Esophagus squamous epithelium (tissue), 5 donors: ENCODE data around the gene KCNK5. TPM values are rescaled to one million over a fixed set of nuclear protein-coding genes. Genes with fewer than 3 reads are reported as not detected.

ENCODE experiments used
- DNase-seq: peaks from one replicate; lab custom pipeline; 2025; lab: John Stamatoyannopoulos, UW
- H3K27ac ChIP-seq, 4 donors: fragments of 200-600 bp; sonication (generic); one replicate each; pipeline ENCODE4 v1.5.1; 2016 to 2019; ENCODE audit warnings: mild to moderate bottlenecking in 1 of 4
- H3K27me3 ChIP-seq, 4 donors: fragments of 200-600 bp; sonication (generic); 1 replicate in 3 of 4; 2 replicates in 1 of 4; pipeline versions ENCODE4 v1.5.1 to v1.6.0; 2017 to 2021; ENCODE audit warnings: antibody characterized with exemption in 1 of 4
- H3K36me3 ChIP-seq, 3 donors: fragments of 200-600 bp; sonication (generic); one replicate each; pipeline ENCODE4 v1.5.1; 2016 to 2019
- H3K4me1 ChIP-seq, 3 donors: fragments of 200-600 bp; sonication (generic); one replicate each; pipeline ENCODE4 v1.5.1; 2017 to 2019
- H3K4me3 ChIP-seq, 4 donors: fragments of 200-600 bp; sonication (generic); 1 replicate in 3 of 4; 2 replicates in 1 of 4; pipeline ENCODE4 v1.5.1; 2016 to 2019; ENCODE audit warnings: mild to moderate bottlenecking in 2 of 4, moderate library complexity in 1 of 4
- H3K9me3 ChIP-seq, 3 donors: fragments of 200-600 bp; sonication (generic); one replicate each; pipeline ENCODE4 v1.5.1; 2016 to 2019
- CTCF ChIP-seq, 6 experiments: fragments of 450-650 bp in 4 of 6; fragments of 200-600 bp in 2 of 6; sonication (generic) in 2 of 6; IDR thresholded peaks; one replicate each; pipeline ENCODE4 v1.5.1; 2016 to 2019; ENCODE audit warnings: antibody characterized with exemption in 6 of 6, mild to moderate bottlenecking in 4 of 6, moderate library complexity in 4 of 6
- POLR2A ChIP-seq, 4 donors: fragments of 450-650 bp; IDR thresholded peaks; one replicate each; pipeline ENCODE4 v1.6.1; 2017; ENCODE audit warnings: antibody characterized with exemption in 4 of 4, mild to moderate bottlenecking in 4 of 4, moderate library complexity in 3 of 4
- WGBS, 2 donors: methylation state at CpG; one replicate each; pipeline ENCODE4 v1.1.5; 2018; 5-methylcytosine and 5-hydroxymethylcytosine counted together
- intact Hi-C: fragments of 100-400 bp; cut with DNase I; formaldehyde crosslinking; loops from one replicate; pipeline ENCODE4 v1.15.0; 2022
- total RNA-seq, 4 donors: library from RNA; depleted of rRNA; stranded (reverse); fragments of >200 nt; gene quantifications; one replicate each; pipeline ENCODE4 v1.1.0, GENCODE V29; 2016
- donor health status: DM: yes; HTN: yes; CAD: no.

The KCNK5 gene
- total RNA-seq, 4 donors from 2014 or later = 6.1 to 11.0 (median 8.7) TPM

GRCh38 chr6:39208223-39208739, 21.0 kb downstream of the KCNK5 start:
- no peaks in the 10 kb centered on the region for H3K9me3 ChIP-seq
- H3K4me3 ChIP-seq = no peak overlapping the region
- TF ChIP-seq POLR2A (IDR thresholded peaks at IDR 0.05) = no peak
- no peak for TF ChIP-seq CTCF (IDR thresholded peaks at IDR 0.05)
- no peak overlapping the region for H3K27ac ChIP-seq
- H3K27me3 ChIP-seq = no peaks in the 10 kb centered on the region
- 41 to 82% methylated on average over 3 to 5 of the region's 6 CpGs for WGBS, 2 donors
- H3K4me1 ChIP-seq = peaks cover 14 to 85% (median 47%) of the 10 kb centered on the region in 3 donors
- intact Hi-C loops = no loop called here
- DNase-seq = no peak
- H3K36me3 ChIP-seq = peaks cover 0 to 10% (median 0%) of the 10 kb centered on the region in 3 donors

GRCh38 chr6:39207416-39208222, 21.7 kb downstream of the KCNK5 start:
- Histone ChIP-seq H3K36me3 (peaks cover 0 to 10% (median 0%) of the 10 kb centered on the region in 3 donors), H3K27ac (no peak overlapping the region), H3K27me3 (no peaks in the 10 kb centered on the region), H3K4me3 (no peak overlapping the region), H3K9me3 (no peaks in the 10 kb centered on the region), H3K4me1 (peaks cover 13 to 84% (median 47%) of the 10 kb centered on the region in 3 donors)
- intact Hi-C loops = no loop called here
- no peak for DNase-seq
- no peak for TF ChIP-seq POLR2A (IDR thresholded peaks at IDR 0.05)
- TF ChIP-seq CTCF (IDR thresholded peaks at IDR 0.05) = no peak
- 87 to 96% methylated on average over 4 to 6 of the region's 8 CpGs for WGBS, 2 donors

GRCh38 chr6:39206250-39206721, 23.0 kb downstream of the KCNK5 start:
- DNase-seq = no peak
- no peak overlapping the region for H3K27ac ChIP-seq
- H3K27me3 ChIP-seq = no peaks in the 10 kb centered on the region
- WGBS, 2 donors = 100% methylated on average over 1 of the region's 10 CpGs; no CpG with 5 or more reads in 1 of the 2 donors
- no peak for TF ChIP-seq POLR2A (IDR thresholded peaks at IDR 0.05)
- TF ChIP-seq CTCF (IDR thresholded peaks at IDR 0.05) = no peak
- H3K4me1 ChIP-seq = peaks cover 13 to 84% (median 47%) of the 10 kb centered on the region in 3 donors
- H3K9me3 ChIP-seq = no peaks in the 10 kb centered on the region
- no peaks in the 10 kb centered on the region for H3K36me3 ChIP-seq
- intact Hi-C loops = no loop called here
- no peak overlapping the region for H3K4me3 ChIP-seq

- Histone ChIP-seq H3K4me1 (peaks cover 13 to 80% (median 40%) of the 10 kb centered on the region in 3 donors), H3K4me3 (no peak overlapping the region), H3K27ac (peak overlapping the region; percentile 28 to 70 (median 44)), H3K9me3 (no peaks in the 10 kb centered on the region), H3K36me3 (no peaks in the 10 kb centered on the region), H3K27me3 (no peaks in the 10 kb centered on the region)
- intact Hi-C loops = no loop called here
- DNase-seq = no peak
- WGBS, 2 donors = 70 to 83% methylated on average over 2 to 7 of the region's 8 CpGs
- TF ChIP-seq CTCF (IDR thresholded peaks at IDR 0.05) = no peak
- TF ChIP-seq POLR2A (IDR thresholded peaks at IDR 0.05) = no peak
Observed at GRCh38 chr6:39204646-39205244, 24.5 kb downstream of the KCNK5 start.

- Histone ChIP-seq H3K4me3 (no peak overlapping the region), H3K9me3 (no peaks in the 10 kb centered on the region), H3K36me3 (no peaks in the 10 kb centered on the region), H3K4me1 (peaks cover 13 to 80% (median 37%) of the 10 kb centered on the region in 3 donors), H3K27ac (peak overlapping the region; percentile 28 to 70 (median 44)), H3K27me3 (no peaks in the 10 kb centered on the region)
- no peak for DNase-seq
- intact Hi-C loops = no loop called here
- TF ChIP-seq POLR2A (IDR thresholded peaks at IDR 0.05) (no peak), CTCF (IDR thresholded peaks at IDR 0.05) (no peak)
- WGBS, 2 donors = 86 to 88% methylated on average over 4 of the region's 4 CpGs
Observed at GRCh38 chr6:39204160-39204495, 25.1 kb downstream of the KCNK5 start.
